ELR (cell line): ENCODE data around the gene LRWD1.
"Not testable (repeated sequence)": the region's sequence is repeated elsewhere in the genome, so short reads cannot be mapped to it uniquely, and the experiment has no call there.

Experiments
- DNase-seq: peaks from one replicate; pipeline ENCODE4 v3.0.0-alpha.2; 2015; ENCODE audit warnings: low read depth

LRWD1 gene

GRCh38 chr7:102468478-102469350, 3.9 kb downstream of the LRWD1 start:
- no peak for DNase-seq

GRCh38 chr7:102469351-102469971, 4.7 kb downstream of the LRWD1 start:
- no peak for DNase-seq

- DNase-seq: no peak
Observed at GRCh38 chr7:102469972-102470825, 5.4 kb downstream of the LRWD1 start.

DNA sequence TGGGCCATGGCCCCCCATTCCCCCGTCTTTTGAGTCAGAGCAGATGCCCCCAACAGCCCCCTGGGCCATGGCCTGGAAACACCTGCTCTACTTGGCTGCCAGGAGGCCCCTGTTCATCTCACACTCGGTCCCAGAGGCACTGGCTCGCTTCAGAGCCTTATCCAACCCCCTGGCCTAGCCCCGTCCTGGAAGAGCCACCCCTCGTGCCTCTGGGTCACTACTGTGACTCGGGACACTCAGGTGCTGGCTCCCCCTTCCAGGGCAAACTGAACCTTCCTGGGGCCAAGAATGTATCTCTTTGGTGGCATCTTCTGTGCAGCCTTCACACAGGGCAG, 7.0 kb downstream of the LRWD1 start:
- no peak for DNase-seq

- no peak for DNase-seq
Observed at GRCh38 chr7:102472126-102473041, 7.6 kb downstream of the LRWD1 start.

- no peak for DNase-seq
Observed at GRCh38 chr7:102473271-102473991, 8.6 kb downstream of the LRWD1 start.

GRCh38 chr7:102474116-102474515, 9.3 kb downstream of the LRWD1 start:
- DNase-seq: not testable (repeated sequence)

GRCh38 chr7:102474736-102475435, 10.1 kb downstream of the LRWD1 start:
- not testable (repeated sequence) for DNase-seq

- peak; percentile 45 for DNase-seq
Observed at GRCh38 chr7:102478314-102479208, 13.8 kb downstream of the LRWD1 start, which contains the start of gene POLR2J. Gene POLR2J, minus strand, starts transcription at chr7:102478922. Its CDS starts 62 bp downstream, at chr7:102478860.

DNA sequence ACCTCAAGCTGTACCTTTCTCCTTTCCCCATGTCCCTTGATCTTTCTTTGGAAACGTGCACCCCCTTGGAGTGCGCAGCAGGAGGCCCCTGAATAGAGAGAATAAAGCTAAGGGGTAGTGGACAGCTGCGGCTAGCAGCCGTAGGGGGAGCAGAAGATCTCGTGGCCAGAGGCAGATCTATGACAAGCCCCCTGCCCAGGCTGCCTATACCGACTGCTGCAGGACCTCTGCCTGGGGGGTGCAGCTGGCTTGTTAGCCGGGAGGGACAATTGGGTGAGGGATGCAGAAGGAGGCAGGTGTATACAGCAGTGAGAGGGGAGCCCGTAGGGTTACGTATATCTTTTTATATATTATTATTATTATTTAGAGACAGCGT, 14.4 kb downstream of the LRWD1 start:
- not testable (repeated sequence) for DNase-seq

DNA sequence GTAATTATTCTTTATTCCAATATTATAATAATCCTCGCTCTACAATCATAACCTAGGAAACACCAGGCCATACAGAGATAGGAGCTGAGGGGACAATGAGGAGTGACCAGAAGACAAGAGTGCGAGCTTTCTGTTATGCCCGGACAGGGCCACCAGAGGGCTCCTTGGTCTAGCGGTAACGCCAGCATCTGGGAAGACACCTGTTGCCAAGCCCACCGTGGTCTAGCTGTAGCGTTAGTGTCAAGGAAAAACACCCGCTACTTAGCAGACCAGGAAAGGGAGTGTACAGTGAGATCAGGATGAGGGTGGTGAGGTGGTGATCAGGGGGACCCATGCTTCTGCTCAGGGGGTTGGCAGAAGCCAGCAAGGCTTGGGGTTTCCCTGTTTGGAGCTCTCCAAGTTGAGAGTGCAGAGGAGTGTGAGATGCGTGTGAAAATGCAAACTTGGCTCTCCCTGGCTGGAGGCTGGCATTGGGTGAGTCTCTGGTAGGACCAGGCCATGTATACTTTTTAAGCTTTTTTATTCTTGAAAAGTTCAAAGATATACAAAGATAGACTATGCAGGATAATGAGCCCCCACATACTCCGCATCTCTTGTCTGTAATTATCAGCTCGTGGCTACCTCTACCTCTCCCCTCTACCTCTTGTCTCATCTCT, 15.3 kb downstream of the LRWD1 start:
- DNase-seq: not testable (repeated sequence)

DNA sequence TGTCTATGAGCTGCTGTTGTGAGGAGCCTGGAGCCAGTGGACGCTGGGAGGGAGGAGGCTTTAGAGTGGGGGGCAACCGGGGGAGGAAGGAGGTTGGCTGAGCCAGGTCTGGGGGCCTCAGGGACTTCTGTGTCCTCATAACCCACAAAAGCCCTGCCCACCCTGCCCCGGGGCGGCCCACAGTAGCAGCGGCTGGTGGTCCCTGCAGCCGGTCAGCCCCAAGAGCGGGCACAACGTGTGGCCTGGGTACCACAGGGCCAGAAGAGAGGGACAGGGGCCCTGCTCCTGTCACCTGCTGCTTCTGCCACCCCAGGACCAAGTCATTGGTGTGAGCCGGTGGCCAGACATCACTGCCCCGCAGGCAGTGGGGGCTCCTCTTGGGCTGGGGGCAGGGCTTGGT, 17.2 kb downstream of the LRWD1 start:
- not testable (repeated sequence) for DNase-seq

DNA sequence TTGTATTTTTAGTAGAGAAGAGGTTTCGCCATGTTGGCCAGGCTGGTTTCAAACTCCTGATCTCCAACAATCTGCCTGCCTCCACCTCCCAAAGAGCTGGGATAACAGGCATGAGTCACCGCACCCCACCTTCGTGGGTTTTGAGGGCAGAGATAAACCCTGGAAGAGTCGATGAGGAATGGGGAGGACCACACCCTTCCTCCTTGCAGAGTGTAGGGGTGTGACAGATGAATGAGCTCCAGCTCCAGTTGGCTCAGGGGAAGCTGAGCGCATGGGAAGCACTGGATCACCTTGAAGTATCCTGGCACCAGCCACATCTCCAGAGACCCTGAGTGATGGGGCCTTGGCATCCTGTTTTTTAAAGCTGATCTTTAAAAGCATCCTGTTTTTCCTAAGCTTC, 19.5 kb downstream of the LRWD1 start:
- not testable (repeated sequence) for DNase-seq

- DNase-seq: not testable (repeated sequence)
Observed at GRCh38 chr7:102490529-102491075, 25.8 kb downstream of the LRWD1 start.

DNA sequence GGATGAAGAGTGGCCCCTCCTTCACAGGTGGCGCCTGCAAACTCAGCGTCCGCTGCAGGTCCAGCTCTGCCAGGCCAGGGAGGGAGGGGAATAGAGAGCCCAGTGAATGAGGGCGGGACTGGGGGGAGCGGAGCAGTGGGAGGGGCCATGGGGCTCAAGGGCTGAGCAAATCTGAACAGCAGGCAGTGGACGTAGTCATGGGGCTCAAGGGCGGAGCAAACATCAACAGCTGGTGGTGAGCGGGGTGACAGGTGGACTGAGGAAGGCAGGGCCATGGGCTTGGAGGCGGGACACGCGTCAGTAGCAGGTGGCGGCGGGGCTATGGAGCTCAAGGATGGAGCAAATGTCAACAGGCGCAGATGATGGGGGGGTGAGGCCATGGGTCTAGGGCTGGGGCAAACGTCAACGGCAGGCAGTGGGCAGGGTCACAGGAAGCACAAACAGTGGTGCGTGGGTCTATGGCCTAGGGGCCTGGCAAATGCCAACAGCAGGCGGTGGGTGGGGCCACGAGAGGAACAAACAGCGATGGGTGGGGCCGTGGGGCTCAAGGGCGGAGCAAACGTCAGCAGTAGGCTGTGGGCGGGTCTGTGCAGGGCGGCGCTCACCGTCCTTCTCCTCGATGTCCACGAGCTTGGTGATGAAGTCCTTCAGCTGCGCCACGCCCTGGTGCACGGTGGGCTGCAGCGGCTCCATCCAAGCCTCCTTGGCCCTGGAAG, 28.6 kb downstream of the LRWD1 start:
- not testable (repeated sequence) for DNase-seq

DNA sequence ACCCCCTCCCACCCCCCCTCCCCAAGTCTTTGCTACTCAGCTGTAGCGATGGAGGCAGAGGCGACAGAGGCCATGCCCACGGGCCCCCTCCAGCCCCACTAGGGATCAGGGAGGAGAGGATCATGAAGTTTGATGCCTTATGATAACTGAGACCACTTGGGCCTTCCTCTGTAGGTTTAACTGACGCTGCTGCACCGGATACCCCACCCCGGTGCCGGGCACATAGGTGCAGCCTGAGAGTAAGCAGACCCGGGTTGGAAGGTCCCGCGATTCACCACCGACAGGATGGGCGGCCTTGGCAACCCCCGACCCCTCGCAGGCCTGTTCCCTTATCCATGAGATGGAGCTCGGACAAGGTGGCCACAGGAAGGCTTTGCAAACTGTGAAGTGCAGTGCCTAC, 29.2 kb downstream of the LRWD1 start:
- DNase-seq: not testable (repeated sequence)

GRCh38 chr7:102494473-102495149, 29.8 kb downstream of the LRWD1 start:
- not testable (repeated sequence) for DNase-seq
